Hepatocyte (in vitro differentiated cells): Measurements from ENCODE around the gene POLR1C.

ENCODE experiments used
- EZH2phosphoT487 ChIP-seq: fragments of 200-600 bp; sonication (generic); IDR thresholded peaks from one replicate; pipeline ENCODE4 v1.6.1; 2018; ENCODE audit warnings: antibody characterized with exemption, mild to moderate bottlenecking, low read depth, moderate library complexity; ENCODE audit not compliant: unreplicated experiment, severe bottlenecking
- TF ChIP-seq, protein P1 (sequence below): fragments of 200-600 bp; sonication (generic); IDR thresholded peaks from 2 replicates; pipeline ENCODE4 v1.5.1; 2016; ENCODE audit warnings: antibody characterized with exemption, mild to moderate bottlenecking; ENCODE audit not compliant: poor library complexity

DNA sequence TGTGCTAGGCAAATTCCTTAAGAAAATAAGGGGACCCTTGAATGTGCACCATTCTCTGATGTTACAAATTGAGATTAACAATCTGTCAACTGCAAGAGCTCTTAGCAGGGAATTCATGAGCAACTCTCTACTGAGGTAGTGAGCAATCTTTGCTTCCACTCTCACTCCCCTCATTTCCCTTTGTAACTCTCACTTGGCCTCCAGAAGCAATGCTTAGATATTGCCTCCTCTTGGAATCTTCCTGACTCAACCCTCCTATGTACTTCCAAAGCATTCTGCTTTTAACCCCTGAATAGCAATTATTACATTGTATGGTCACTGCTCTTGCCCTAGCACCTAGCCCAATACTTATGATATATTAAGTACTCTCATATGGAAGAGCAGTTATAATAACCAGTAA lies 42.4 kb downstream of the POLR1C start:
- TF ChIP-seq, protein P1, sequence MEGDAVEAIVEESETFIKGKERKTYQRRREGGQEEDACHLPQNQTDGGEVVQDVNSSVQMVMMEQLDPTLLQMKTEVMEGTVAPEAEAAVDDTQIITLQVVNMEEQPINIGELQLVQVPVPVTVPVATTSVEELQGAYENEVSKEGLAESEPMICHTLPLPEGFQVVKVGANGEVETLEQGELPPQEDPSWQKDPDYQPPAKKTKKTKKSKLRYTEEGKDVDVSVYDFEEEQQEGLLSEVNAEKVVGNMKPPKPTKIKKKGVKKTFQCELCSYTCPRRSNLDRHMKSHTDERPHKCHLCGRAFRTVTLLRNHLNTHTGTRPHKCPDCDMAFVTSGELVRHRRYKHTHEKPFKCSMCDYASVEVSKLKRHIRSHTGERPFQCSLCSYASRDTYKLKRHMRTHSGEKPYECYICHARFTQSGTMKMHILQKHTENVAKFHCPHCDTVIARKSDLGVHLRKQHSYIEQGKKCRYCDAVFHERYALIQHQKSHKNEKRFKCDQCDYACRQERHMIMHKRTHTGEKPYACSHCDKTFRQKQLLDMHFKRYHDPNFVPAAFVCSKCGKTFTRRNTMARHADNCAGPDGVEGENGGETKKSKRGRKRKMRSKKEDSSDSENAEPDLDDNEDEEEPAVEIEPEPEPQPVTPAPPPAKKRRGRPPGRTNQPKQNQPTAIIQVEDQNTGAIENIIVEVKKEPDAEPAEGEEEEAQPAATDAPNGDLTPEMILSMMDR = no peak
- TF ChIP-seq EZH2phosphoT487 = no peak
